ENCODE measurements around the gene PARP6. TPM values are rescaled to one million over a fixed set of nuclear protein-coding genes. Genes with fewer than 3 reads are reported as not detected.

The PARP6 gene
- total and polyA plus RNA-seq, 9 of the 15 experiments (the other 6 are each of a cell fraction or from before 2014, with no cell fraction given): 14.8 to 83.2 (median 28.3) TPM

- peak in 1 of 2 experiments; percentile 65 for TF ChIP-seq E2F6 (IDR thresholded peaks at IDR 0.05; ENCODE audit: borderline replicate concordance in 1 of 2, extremely low read depth in 1 of 2, insufficient read depth in 1 of 2, insufficient read length in 1 of 2, low read depth in 1 of 2, low read length in 1 of 2, poor library complexity in 1 of 2, severe bottlenecking in 1 of 2)
- peak; percentile 67 to 84; a peak in 3 of 4 replicates for TF ChIP-seq MAZ (CRISPR knock-in tag; conservative IDR thresholded peaks at IDR 0.05 in 1 of 2, IDR thresholded peaks at IDR 0.05 in 1 of 2)
- TF ChIP-seq TEAD1 (CRISPR knock-in tag; IDR thresholded peaks at IDR 0.05): 0 out of 4 replicates have a peak, but pooled peaks of 1 of the 2 experiments have one; percentile 9
- TF ChIP-seq SRSF1 (IDR thresholded peaks at IDR 0.05; ENCODE audit: low read depth, low read length): no peak
- peak; percentile 73 for TF ChIP-seq ETV1 (tag; conservative IDR thresholded peaks at IDR 0.05; ENCODE audit: low read depth)
- TF ChIP-seq SIN3A (IDR thresholded peaks at IDR 0.05; ENCODE audit: borderline replicate concordance in 2 of 2, control insufficient read depth in 1 of 2, low read depth in 2 of 2, low read length in 2 of 2): peak in 1 of 2 experiments; percentile 23; a peak in 1 of 4 replicates
- TF ChIP-seq HMGN3 (IDR thresholded peaks at IDR 0.05; ENCODE audit: borderline replicate concordance, extremely low read depth, insufficient read length, low read depth, low read length): peak; percentile 48
- TF ChIP-seq BCOR (IDR thresholded peaks at IDR 0.05): peak; percentile 46; the same call in 1 of the 2 replicates
- TF ChIP-seq CTCF (IDR thresholded peaks at IDR 0.05 in 2 of 3, conservative IDR thresholded peaks at IDR 0.05 in 1 of 3; ENCODE audit: insufficient read depth in 2 of 3, low read depth in 1 of 3, low read length in 3 of 3): no peak
- TF ChIP-seq FIP1L1 (IDR thresholded peaks at IDR 0.05; ENCODE audit: low read depth, low read length, poor library complexity, severe bottlenecking): peak; percentile 78
- TF ChIP-seq PML (IDR thresholded peaks at IDR 0.05; ENCODE audit: low read length): 0 out of 2 replicates have a peak, but pooled peaks have one; percentile 8
- peak; percentile 70; the same call in 1 of the 2 replicates for TF ChIP-seq SMARCA5 (IDR thresholded peaks at IDR 0.05)
- TF ChIP-seq KDM5B (IDR thresholded peaks at IDR 0.05; ENCODE audit: insufficient replicate concordance, low read depth, low read length): peak; percentile 35
- TF ChIP-seq HNRNPLL (IDR thresholded peaks at IDR 0.05; ENCODE audit: low read depth, low read length, poor library complexity, severe bottlenecking): peak; percentile 37
- TF ChIP-seq JUND (IDR thresholded peaks at IDR 0.05; ENCODE audit: borderline replicate concordance, low read depth, low read length): 0 out of 2 replicates have a peak, but pooled peaks have one; percentile 6
- peak; percentile 28; the same call in 1 of the 3 replicates for TF ChIP-seq JUND (tag; IDR thresholded peaks at IDR 0.05; ENCODE audit: borderline replicate concordance, low read depth, low read length)
- no peak for TF ChIP-seq POLR2B (IDR thresholded peaks at IDR 0.05; ENCODE audit: low read depth, partially characterized antibody)
- TF ChIP-seq ZNF217 (CRISPR knock-in tag; IDR thresholded peaks at IDR 0.05): no peak
- 0 out of 2 replicates have a peak, but pooled peaks have one; percentile 8 for TF ChIP-seq SAFB (IDR thresholded peaks at IDR 0.05; ENCODE audit: borderline replicate concordance, low read depth, low read length)
- 0 out of 2 replicates have a peak, but pooled peaks have one; percentile 33 for TF ChIP-seq ZNF431 (CRISPR knock-in tag; IDR thresholded peaks at IDR 0.05)
- TF ChIP-seq EP400 (IDR thresholded peaks at IDR 0.05): peak; percentile 62; the same call in 1 of the 2 replicates
- no peak for TF ChIP-seq POLR2AphosphoS2 (IDR thresholded peaks at IDR 0.05; ENCODE audit: low read length)
Measured at GRCh38 chr15:72230197-72231065, 41.9 kb downstream of the PARP6 start (continued).
